ENCODE data around the gene SMG9. TPM values are rescaled to one million over a fixed set of nuclear protein-coding genes. Genes with fewer than 3 reads are reported as not detected.

The SMG9 gene, protein sequence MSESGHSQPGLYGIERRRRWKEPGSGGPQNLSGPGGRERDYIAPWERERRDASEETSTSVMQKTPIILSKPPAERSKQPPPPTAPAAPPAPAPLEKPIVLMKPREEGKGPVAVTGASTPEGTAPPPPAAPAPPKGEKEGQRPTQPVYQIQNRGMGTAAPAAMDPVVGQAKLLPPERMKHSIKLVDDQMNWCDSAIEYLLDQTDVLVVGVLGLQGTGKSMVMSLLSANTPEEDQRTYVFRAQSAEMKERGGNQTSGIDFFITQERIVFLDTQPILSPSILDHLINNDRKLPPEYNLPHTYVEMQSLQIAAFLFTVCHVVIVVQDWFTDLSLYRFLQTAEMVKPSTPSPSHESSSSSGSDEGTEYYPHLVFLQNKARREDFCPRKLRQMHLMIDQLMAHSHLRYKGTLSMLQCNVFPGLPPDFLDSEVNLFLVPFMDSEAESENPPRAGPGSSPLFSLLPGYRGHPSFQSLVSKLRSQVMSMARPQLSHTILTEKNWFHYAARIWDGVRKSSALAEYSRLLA
- 3.9 and 7.5 TPM in 2 replicates for total RNA-seq

DNA sequence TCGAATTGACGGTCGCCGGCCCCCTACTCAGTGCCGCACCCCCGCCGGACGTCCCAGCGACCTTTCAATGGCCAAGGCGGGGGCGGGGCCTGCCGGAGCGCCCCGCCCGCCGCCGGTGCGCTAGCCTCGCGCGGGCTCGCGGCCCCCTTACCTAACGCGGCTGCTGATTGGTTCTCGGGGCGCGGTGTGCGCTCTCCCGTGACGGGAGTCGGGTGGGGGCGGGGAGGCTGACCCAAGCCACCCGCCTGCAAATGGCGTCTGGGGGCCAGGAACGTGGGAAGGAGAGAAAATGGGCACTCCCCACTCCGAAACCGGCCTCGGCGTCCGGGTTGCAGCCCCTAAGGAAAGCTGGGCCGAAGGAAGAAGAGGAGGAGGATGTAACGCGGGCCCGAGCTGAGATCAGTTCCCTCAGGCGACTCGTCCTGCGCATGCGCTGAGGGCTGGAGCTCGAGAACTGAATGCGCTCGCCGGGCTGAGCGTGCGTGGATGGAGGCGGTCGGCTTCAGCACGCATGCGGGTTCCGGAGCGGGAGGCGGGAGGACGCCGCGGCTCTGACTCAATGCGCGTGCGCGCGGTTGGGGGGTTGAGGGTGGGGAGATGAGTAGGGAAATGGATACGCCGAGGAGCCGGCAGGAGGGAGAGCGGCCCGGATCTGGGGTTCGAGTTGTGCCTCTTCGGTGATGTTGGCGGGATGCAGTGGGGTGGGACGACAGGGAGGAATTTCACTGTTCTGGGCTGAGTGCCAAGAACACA, at the start of gene SMG9:
Gene SMG9, minus strand, starts transcription at position 460 of the 753 bp plus-strand sequence. CDS start 4,221 bp downstream, outside the sequence.

GRCh38 chr19:43802216-43802951, 47.6 kb upstream of the SMG9 start, which contains the start of gene LYPD5:
LYPD5 (minus strand) TSS chr19:43802447; CDS start chr19:43802380, 67 bp downstream.

GRCh38 chr19:43780706-43781525, 26.2 kb upstream of the SMG9 start, which contains the start of gene KCNN4:
KCNN4 (minus strand) TSS chr19:43780973; CDS start chr19:43780861, 112 bp downstream.

GRCh38 chr19:43715776-43716175, 39.0 kb downstream of the SMG9 start, which contains the start of gene IRGC:
IRGC (plus strand) TSS chr19:43716076; CDS start chr19:43718559, 2,483 bp downstream.

Other genes starting within 250 kb of the SMG9 start
- gene ETHE1, start 227.8 kb downstream of the SMG9 start, total RNA-seq, result 185 and 221 TPM in 2 replicates
- not detected in 2 replicates for gene ZNF575, start 221.8 kb downstream of the SMG9 start, total RNA-seq
- gene XRCC1, start 179.4 kb downstream of the SMG9 start, total RNA-seq, result 9.6 and 12.1 TPM in 2 replicates
- 0.64 and 4.1 TPM in 2 replicates for gene PINLYP, start 179.2 kb downstream of the SMG9 start, total RNA-seq
- 14.1 and 18.6 TPM in 2 replicates for gene IRGQ, start 158.8 kb downstream of the SMG9 start, total RNA-seq
- 10.8 and 16.2 TPM in 2 replicates for gene ZNF576, start 158.4 kb downstream of the SMG9 start, total RNA-seq
- not detected in 2 replicates for gene SRRM5, start 142.9 kb downstream of the SMG9 start, total RNA-seq
- 17.1 and 23.1 TPM in 2 replicates for gene ZNF428, start 135.3 kb downstream of the SMG9 start, total RNA-seq
- gene CADM4, start 115.1 kb downstream of the SMG9 start, total RNA-seq, result 9.6 and 13.3 TPM in 2 replicates
- gene PLAUR, start 84.8 kb downstream of the SMG9 start, total RNA-seq, result 28.6 and 292 TPM in 2 replicates
- not detected in 2 replicates for gene IRGC, start 38.9 kb downstream of the SMG9 start, total RNA-seq
- 22.8 and 24.8 TPM in 2 replicates for gene KCNN4, start 26.0 kb upstream of the SMG9 start, total RNA-seq
- gene LYPD5, start 47.5 kb upstream of the SMG9 start, total RNA-seq, result 1.5 and 2.7 TPM in 2 replicates
- gene ZNF283, start 72.4 kb upstream of the SMG9 start, total RNA-seq, result 5.1 and 11.7 TPM in 2 replicates
- 0.96 and 1.3 TPM in 2 replicates for gene ZNF404, start 129.0 kb upstream of the SMG9 start, total RNA-seq
- 8.4 and 10.7 TPM in 2 replicates for gene ZNF45, start 180.3 kb upstream of the SMG9 start, total RNA-seq
- gene ZNF221, start 196.3 kb upstream of the SMG9 start, total RNA-seq, result 1.7 and 2.6 TPM in 2 replicates
- 4.0 and 4.6 TPM in 2 replicates for gene ZNF155, start 229.2 kb upstream of the SMG9 start, total RNA-seq
- gene ZNF230, start 248.0 kb upstream of the SMG9 start, total RNA-seq, result 1.9 and 2.2 TPM in 2 replicates

All from tracheal epithelial cell (primary cell).